Measurements from ENCODE around the gene TMPRSS6.

GRCh38 chr22:37024339-37025157 lies 85.0 kb downstream of the TMPRSS6 start:
- TF ChIP-seq CTCF (conservative IDR thresholded peaks at IDR 0.05) (no peak), EZH2 (IDR thresholded peaks at IDR 0.05; ENCODE audit: low read depth) (no peak)
